ENCODE measurements around the gene MRLN. TPM values are rescaled to one million over a fixed set of nuclear protein-coding genes. Genes with fewer than 3 reads are reported as not detected.

MRLN gene
- total and polyA plus RNA-seq, 10 of the 15 experiments (the other 5 are each of a cell fraction or from before 2014, with no cell fraction given): 0.19 TPM; not detected in 9

GRCh38 chr10:59720377-59720776, 32.9 kb downstream of the MRLN start:
- POLR2A ChIA-PET: no interaction called here
- no peaks in the 10 kb centered on the region for H3K36me3 ChIP-seq (ENCODE audit: control insufficient read depth in 2 of 2, insufficient read depth in 2 of 2, low read length in 1 of 2)
- no TSS peak for BruUV-seq (replicated peaks)
- no peak for DNase-seq (ENCODE audit: low read depth, low spot score)
- TF ChIP-seq MLLT1 (IDR thresholded peaks at IDR 0.05) (no peak), FOS (IDR thresholded peaks at IDR 0.05; ENCODE audit: borderline replicate concordance, extremely low read depth, insufficient read length) (no peak), EED (IDR thresholded peaks at IDR 0.05; ENCODE audit: low read depth) (no peak), GATAD2B (conservative IDR thresholded peaks at IDR 0.05; ENCODE audit: low read depth) (no peak), NR2F1 (conservative IDR thresholded peaks at IDR 0.05) (no peak), MEF2A (IDR thresholded peaks at IDR 0.05; ENCODE audit: insufficient read depth, low read depth, low read length) (no peak), HCFC1 (IDR thresholded peaks at IDR 0.05; ENCODE audit: low read length) (no peak), EGR1 (IDR thresholded peaks at IDR 0.05; ENCODE audit: borderline replicate concordance in 1 of 2, low read depth in 2 of 2, low read length in 2 of 2) (no peak), E2F4 (IDR thresholded peaks at IDR 0.05; ENCODE audit: low read depth, low read length) (no peak), ZSCAN29 (IDR thresholded peaks at IDR 0.05) (no peak), RB1 (IDR thresholded peaks at IDR 0.05; ENCODE audit: borderline replicate concordance) (no peak), STAT3 (IDR thresholded peaks at IDR 0.05; ENCODE audit: low read depth, low read length) (no peak), NFIC (IDR thresholded peaks at IDR 0.05; ENCODE audit: low read depth, low read length) (no peak), MEF2B (IDR thresholded peaks at IDR 0.05; ENCODE audit: partially characterized antibody, poor library complexity, severe bottlenecking) (no peak)
- TF ChIP-seq, protein P1, sequence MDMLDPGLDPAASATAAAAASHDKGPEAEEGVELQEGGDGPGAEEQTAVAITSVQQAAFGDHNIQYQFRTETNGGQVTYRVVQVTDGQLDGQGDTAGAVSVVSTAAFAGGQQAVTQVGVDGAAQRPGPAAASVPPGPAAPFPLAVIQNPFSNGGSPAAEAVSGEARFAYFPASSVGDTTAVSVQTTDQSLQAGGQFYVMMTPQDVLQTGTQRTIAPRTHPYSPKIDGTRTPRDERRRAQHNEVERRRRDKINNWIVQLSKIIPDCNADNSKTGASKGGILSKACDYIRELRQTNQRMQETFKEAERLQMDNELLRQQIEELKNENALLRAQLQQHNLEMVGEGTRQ (IDR thresholded peaks at IDR 0.05; ENCODE audit: borderline replicate concordance, low read depth, low read length): no peak
- H3K4me2 ChIP-seq (ENCODE audit: control insufficient read depth, insufficient read depth): no peak overlapping the region
- no peak for FAIRE-seq
- CTCF ChIA-PET: no interaction called here
- intact Hi-C loops (cut with micrococcal nuclease; ENCODE audit: unreplicated experiment) (no loop called here), in situ Hi-C loops (cut with MboI) (no loop called here)
- ATAC-seq: no peak
- RAD21 ChIA-PET (ENCODE audit: unreplicated experiment): no interaction called here
- SMC1A ChIA-PET (ENCODE audit: uncharacterized antibody, unreplicated experiment): interaction anchor here (1.1 kb wide), 1 partner anchor 89 kb away, joined by 4 read pairs; no protein-coding TSS in a partner anchor
- H3K4me3 ChIP-seq: no peak overlapping the region
- H3K9ac ChIP-seq (ENCODE audit: control insufficient read depth, insufficient read depth, low read length): no peak overlapping the region
- no peaks in the 10 kb centered on the region for H3K9me3 ChIP-seq (replicated peaks; ENCODE audit: control insufficient read depth, insufficient read depth, low read length)
- no peak overlapping the region for H3K27ac ChIP-seq (ENCODE audit: control insufficient read depth, insufficient read depth)
- no peak overlapping the region for H2AFZ ChIP-seq (ENCODE audit: control insufficient read depth, low read depth, low read length)
- H3K4me1 ChIP-seq (ENCODE audit: control insufficient read depth, insufficient read depth, low read length): no peaks in the 10 kb centered on the region
- no peaks in the 10 kb centered on the region for H3K79me2 ChIP-seq (ENCODE audit: control insufficient read depth, insufficient read depth, low read length)
- no peaks in the 10 kb centered on the region for H3K27me3 ChIP-seq (replicated peaks in 1 of 2; ENCODE audit: control insufficient read depth in 2 of 2, insufficient read depth in 2 of 2, low read length in 1 of 2)
- no peaks in the 10 kb centered on the region for H4K20me1 ChIP-seq (ENCODE audit: control insufficient read depth, insufficient read depth)

Data from GM12878 (cell line).